Stimulated activated CD4-positive, alpha-beta T cell treated with anti-CD3 and anti-CD28 coated beads, Interleukin-1b, Interleukin-23, amount 100 ng/mL, for 1 hour (primary cell): Measurements from ENCODE around the gene KNDC1.
"Not testable (repeated sequence)": the region's sequence is repeated elsewhere in the genome, so short reads cannot be mapped to it uniquely, and the experiment has no call there.

Experiments
- DNase-seq, 2 donors: peaks; one replicate each; pipeline ENCODE4 v3.0.0-alpha.2; 2020; ENCODE audit warnings: low read depth in 2 of 2

Gene KNDC1

DNA sequence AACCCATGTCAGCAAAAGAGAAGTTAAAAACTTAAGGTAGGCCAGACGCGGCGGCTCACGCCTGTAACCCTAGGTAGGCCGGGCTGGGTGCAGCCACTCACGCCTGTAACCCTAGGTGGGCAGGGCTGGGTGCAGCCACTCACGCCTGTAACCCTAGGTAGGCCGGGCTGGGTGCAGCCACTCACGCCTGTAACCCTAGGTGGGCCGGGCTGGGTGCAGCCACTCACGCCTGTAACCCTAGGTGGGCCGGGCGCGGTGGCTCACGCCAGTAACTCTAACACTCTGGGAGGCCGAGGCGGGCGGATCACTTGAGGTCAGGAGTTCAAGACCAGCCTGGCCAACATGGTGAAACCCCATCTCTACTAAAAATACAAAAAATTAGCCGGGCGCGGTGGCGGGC is 61.7 kb downstream of the KNDC1 start:
- DNase-seq = not testable (repeated sequence)

GRCh38 chr10:133224076-133224475 is 64.1 kb downstream of the KNDC1 start:
- DNase-seq = no peak

- no peak for DNase-seq
Observed at GRCh38 chr10:133224756-133225372, 64.8 kb downstream of the KNDC1 start.

DNA sequence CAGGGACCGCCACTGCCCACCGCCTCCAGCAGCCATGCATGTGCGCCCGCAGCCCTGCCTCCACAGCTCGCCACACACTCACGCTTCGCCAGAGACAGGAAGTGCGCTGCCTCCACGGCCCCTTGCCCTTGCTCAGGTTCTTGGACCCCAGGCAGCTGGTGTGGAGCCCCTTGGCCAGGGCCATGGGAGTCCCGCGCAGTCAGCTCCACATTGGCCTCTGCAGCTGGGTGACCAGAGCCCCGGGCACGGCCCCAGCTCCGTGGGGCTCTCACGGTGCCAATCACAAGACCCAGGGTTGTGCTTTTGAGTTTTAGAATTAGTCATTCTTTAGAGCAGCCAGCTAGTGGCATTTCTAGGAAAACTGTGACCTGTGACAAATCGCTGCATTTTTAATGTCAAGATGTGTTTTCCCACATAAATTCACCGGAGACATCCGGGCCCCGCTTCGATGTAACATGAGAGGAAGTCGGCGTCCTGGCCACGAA is 65.7 kb downstream of the KNDC1 start:
- DNase-seq = no peak

GRCh38 chr10:133226251-133226808 is 66.3 kb downstream of the KNDC1 start:
- DNase-seq = no peak

- no peak for DNase-seq
Observed at GRCh38 chr10:133227256-133227655, 67.2 kb downstream of the KNDC1 start.

- no peak for DNase-seq
Observed at GRCh38 chr10:133229265-133230043, 69.4 kb downstream of the KNDC1 start.

GRCh38 chr10:133230044-133230361 is 70.0 kb downstream of the KNDC1 start, which contains the start of gene UTF1:
TSS of gene UTF1 (plus strand) at chr10:133230217. CDS start at chr10:133230289, 72 bp downstream.
- DNase-seq = no peak

GRCh38 chr10:133230387-133231195 is 70.6 kb downstream of the KNDC1 start:
- DNase-seq = no peak

GRCh38 chr10:133231244-133231945 is 71.4 kb downstream of the KNDC1 start:
- no peak for DNase-seq

DNA sequence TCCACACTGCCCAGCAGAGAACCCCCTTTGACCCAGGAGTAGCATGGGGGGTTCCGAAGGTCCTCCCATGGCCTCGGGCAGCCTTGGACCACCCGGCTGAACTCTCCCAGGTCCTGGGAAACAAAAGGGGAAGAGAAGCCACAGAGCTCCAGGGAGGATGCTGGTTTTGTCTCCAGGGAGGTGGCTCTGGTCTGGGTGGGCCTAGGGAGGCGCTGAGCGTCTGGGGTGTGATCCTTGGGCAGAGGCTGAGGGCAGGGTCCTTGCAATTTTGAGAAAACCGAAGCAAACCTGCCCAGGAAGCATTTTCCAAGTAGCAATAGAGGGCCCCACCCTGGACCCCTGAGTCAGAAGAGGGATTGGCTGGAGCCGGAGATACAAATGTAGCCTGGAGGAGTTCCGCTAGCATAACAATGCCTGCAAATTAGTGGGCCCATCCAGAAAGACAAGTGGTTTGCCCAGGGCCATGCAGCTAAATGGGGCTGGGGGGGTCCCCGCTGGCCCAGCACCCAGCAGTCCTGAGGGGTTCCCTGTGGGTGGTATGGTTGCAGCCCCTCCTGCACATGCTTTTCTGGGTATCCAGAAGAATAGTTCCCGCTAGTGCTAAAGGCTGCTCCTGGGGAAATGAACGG is 72.0 kb downstream of the KNDC1 start:
- DNase-seq = no peak

DNA sequence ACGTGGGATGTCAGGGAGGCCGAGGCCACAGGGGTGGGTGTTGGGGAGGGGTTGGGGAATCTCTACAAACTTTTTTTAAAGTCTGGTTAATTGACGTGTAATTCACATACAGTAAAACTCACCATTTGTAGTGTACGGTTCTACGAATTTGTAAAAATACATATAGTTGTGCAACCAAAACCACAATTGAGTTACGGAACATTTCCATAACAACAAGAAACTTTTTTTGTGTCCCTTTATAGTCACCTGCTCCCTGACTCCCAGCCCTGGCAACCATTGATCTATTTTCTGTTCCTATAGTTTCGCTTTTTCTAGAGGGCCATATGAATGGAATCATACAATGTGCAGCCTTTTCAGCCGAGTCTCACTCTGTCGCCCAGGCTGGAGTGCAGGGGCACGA is 74.8 kb downstream of the KNDC1 start:
- not testable (repeated sequence) for DNase-seq

GRCh38 chr10:133235265-133235855 is 75.3 kb downstream of the KNDC1 start:
- DNase-seq = no peak

DNA sequence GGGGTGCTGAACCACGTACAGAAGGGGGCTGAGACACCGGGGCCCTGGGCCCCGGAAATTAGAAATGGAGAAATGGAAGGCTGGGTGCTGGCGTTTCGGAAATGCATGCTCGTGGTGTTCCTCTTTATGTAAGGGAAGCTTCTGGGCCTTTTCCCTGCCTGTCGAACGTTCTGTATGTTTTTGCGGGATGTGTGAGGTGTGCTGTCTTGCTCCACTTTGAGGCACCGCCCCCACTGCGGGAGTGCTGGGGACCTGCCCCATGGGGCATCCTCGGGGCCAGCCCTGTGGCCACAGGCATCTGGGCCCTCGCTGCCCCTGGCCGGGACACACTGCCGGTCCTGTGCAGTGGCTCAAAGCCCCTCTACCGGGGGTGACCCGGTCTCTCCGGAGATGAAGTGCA is 75.9 kb downstream of the KNDC1 start:
- DNase-seq = no peak

DNA sequence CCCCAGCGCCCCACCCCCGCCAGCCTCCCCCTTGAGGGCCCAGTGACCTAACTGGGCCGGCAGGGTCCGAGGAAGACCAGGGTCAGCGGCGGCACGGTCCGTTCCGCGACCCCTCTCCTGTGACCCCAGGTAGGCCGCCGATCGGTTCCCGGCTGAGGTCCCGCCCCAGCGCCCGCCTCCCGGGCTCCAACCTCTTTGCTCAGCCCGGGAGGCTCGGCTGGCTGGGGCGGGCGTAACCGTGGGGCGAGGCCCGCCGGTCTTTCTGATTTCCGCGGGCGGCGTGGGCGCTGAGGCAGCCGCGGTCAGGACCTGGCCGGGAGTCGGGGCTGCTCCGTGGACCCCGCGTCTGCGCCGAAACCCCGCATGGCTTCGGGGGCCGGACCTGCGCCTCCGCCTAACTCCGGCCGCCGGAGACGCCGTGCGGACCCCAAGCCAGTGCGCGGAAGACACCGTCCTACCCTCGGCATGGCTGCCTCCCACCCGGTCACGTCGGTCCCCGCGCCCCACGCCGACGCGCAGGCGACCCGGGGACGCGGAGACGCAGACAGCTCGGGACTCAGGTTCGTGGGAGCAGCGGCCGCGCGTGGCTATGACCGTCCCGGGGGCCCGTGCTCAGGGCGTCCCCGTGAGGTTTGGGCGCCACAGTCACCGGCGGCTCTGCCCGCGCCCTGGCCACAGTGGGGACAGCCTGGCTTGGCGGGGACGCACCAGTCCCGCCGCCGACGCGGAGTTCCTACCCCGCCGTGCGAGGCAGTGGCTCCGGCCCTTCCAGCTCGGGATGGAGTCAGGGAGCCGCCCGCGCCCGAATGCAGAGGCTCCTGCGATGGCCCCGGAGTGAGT is 76.6 kb downstream of the KNDC1 start:
- DNase-seq = no peak

GRCh38 chr10:133237241-133237587 is 77.2 kb downstream of the KNDC1 start:
- DNase-seq = no peak

DNA sequence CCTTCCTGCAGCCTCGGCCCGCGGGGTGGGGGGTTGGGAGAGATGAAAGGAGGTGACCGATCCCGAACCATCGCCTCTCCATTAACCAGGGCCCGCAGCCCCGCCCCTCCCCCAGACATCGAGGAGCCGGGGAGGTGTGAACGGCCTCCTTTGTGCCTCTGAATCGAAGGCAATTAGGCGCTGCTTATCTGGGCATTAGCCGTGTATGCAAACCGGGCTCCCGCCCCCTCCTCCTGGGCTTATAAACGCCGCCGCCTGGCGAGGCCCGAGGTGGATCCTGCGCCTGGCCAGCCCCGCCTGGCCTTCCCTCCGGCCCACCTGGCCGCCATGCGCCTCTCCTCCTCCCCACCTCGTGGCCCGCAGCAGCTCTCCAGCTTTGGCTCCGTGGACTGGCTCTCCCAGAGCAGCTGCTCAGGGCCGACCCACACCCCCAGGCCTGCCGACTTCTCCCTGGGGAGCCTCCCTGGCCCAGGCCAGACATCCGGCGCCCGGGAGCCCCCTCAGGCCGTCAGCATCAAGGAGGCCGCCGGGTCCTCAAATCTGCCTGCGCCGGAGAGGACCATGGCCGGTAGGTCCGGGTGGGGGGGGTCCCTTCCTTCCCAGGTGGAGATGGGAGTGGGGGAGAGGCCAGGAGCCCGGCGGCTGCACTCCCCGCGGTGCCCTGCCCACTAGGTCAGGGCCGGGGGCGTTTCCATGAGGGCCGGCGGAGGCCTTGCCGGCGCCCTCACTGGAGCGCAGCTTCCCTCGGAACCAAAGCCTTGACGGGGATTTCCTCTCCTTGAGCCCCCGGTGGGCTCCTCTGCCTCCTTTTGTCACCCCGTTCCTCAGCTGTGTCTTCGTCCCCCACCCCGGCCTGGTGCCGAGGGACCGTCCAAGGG is 77.8 kb downstream of the KNDC1 start, which contains the start of gene VENTX:
TSS of gene VENTX (plus strand) at position 268 of the 878 bp plus-strand sequence. CDS start at position 328, 60 bp downstream.
- no peak for DNase-seq

GRCh38 chr10:133238466-133238804 is 78.4 kb downstream of the KNDC1 start:
- DNase-seq = no peak

DNA sequence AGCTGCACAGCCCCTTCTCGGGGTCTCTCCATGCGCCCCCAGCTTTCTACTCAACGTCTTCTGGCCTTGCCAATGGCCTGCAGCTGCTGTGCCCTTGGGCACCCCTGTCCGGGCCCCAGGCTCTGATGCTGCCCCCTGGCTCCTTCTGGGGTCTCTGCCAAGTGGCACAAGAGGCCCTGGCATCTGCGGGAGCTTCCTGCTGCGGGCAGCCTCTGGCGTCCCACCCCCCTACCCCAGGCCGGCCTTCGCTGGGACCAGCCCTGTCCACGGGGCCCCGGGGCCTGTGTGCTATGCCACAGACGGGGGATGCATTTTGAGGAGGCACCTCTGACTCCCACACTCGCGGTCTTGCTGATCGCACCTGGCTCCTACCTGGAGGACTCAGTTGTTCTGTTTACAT is 80.0 kb downstream of the KNDC1 start:
- no peak for DNase-seq
